Measurements from ENCODE around the gene CCDC32.

DNA sequence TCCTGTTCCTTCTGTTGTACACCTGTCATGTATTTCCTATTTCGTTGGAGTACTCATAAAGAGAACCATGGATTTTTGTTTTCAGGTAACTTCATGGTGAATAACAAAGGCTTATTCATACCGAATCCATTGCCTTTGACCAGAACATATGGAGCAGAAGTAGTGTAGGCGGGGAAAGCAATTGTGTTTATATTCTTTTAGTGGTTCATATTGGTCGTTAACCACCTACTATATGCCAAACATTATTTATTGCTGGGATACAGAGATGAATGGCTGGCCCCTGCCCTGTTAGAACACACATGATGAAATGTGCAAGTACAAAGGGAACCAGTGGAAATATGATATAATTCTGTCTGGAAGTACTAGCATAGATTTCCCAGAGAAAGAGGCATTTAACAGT, 14.1 kb upstream of the CCDC32 start:
- TF ChIP-seq CTCF (IDR thresholded peaks at IDR 0.05) (no peak), POLR2A (IDR thresholded peaks at IDR 0.05) (no peak)
